ENCODE data around the gene SRY.
"Not testable (repeated sequence)": the region's sequence is repeated elsewhere in the genome, so short reads cannot be mapped to it uniquely, and the experiment has no call there.

Gene SRY

DNA sequence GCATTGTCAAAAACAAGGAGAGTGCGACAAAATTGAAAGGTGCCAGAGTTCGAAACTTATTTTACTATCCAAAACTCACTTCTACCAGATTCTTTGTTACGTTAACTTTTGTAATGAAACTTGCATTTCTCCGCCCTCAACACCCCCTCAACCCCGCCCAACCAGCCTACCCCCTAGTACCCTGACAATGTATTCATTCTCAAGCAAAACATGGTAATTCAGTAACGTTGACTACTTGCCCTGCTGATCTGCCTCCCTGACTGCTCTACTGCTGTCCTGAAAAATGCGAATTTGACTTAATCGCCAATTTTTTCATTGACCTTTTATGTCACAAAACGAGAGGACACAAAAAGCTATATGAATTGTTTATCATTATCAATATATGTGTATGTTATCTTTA is at the start of gene SRY:
SRY (minus strand) TSS at position 83 of the 400 bp plus-strand sequence; CDS start at position 4, 79 bp downstream.
- DNase-seq (ENCODE audit: low read depth), result no peak
- no peak within 1 kb of the TSS for H3K4me3 ChIP-seq (ENCODE audit: control insufficient read depth, low read depth, low read length)
- TF ChIP-seq, protein P1, sequence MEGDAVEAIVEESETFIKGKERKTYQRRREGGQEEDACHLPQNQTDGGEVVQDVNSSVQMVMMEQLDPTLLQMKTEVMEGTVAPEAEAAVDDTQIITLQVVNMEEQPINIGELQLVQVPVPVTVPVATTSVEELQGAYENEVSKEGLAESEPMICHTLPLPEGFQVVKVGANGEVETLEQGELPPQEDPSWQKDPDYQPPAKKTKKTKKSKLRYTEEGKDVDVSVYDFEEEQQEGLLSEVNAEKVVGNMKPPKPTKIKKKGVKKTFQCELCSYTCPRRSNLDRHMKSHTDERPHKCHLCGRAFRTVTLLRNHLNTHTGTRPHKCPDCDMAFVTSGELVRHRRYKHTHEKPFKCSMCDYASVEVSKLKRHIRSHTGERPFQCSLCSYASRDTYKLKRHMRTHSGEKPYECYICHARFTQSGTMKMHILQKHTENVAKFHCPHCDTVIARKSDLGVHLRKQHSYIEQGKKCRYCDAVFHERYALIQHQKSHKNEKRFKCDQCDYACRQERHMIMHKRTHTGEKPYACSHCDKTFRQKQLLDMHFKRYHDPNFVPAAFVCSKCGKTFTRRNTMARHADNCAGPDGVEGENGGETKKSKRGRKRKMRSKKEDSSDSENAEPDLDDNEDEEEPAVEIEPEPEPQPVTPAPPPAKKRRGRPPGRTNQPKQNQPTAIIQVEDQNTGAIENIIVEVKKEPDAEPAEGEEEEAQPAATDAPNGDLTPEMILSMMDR (IDR thresholded peaks at IDR 0.05; ENCODE audit: control insufficient read depth, insufficient read depth, low read depth, low read length, missing control alignments), result no peak

DNA sequence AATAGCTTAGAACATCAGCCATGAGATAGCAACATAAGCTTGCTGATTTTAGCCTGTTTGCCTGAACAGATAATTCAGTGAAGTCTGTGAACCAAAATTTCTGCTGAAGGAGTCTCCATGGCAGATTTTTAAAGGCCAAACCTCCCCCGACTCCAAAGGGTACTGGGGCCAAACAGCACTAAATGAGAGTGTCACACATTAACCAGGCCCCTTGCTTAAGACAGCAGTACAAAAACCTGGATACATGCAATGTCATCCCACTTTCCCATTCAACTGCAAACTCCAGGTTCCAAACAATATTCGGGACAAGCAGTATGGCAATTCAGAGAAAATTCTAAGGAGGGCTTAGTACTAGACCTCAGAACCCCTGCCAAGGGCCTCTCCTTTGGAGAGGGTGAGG is 49.6 kb upstream of the SRY start:
- TF ChIP-seq, protein P1 (IDR thresholded peaks at IDR 0.05; ENCODE audit: control insufficient read depth, insufficient read depth, low read depth, low read length, missing control alignments), result no peak
- no peak overlapping the region for H3K4me3 ChIP-seq (ENCODE audit: control insufficient read depth, low read depth, low read length)
- no peak for DNase-seq (ENCODE audit: low read depth)

DNA sequence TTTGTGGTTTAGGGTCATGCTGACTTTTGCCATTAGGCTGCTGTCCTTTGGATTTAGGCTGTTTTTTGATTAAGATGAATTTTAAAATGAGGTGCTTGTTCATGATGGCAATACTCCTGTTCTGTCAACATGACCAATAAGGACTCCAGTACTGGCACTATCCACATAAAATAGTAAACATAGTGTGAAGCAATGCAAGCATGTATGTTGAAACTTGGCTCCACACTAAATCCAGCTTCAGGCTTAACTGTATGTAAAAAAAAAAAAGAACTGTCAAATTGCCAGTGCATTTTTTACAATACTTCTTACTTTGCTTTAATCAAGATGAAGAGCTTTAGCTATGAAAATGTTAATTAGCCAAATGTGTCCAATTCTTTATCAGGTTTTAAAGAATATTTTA is 47.7 kb upstream of the SRY start:
- no peak overlapping the region for H3K4me3 ChIP-seq (ENCODE audit: control insufficient read depth, low read depth, low read length)
- DNase-seq (ENCODE audit: low read depth), result no peak
- TF ChIP-seq, protein P1 (IDR thresholded peaks at IDR 0.05; ENCODE audit: control insufficient read depth, insufficient read depth, low read depth, low read length, missing control alignments), result no peak

DNA sequence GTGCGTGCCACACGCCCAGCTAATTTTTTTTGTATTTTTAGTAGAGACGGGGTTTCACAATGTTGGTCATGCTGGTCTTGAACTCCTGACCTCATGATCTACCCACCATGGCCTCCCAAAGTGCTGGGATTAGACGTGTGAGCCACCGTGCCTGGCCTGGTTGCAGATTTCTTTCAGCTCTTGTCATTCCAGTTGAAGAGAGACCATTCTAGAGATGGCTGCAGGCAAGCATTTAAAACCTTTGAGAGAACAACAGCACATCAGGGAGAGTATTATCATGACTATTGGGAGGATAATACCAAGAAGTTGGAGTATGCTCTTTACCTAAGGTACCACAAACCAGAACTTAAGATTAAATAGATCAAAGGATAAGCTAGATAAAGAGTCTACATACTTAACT is 41.0 kb upstream of the SRY start:
- no peak for DNase-seq (ENCODE audit: low read depth)
- H3K4me3 ChIP-seq (ENCODE audit: control insufficient read depth, low read depth, low read length), result no peak overlapping the region
- TF ChIP-seq, protein P1 (IDR thresholded peaks at IDR 0.05; ENCODE audit: control insufficient read depth, insufficient read depth, low read depth, low read length, missing control alignments), result no peak

DNA sequence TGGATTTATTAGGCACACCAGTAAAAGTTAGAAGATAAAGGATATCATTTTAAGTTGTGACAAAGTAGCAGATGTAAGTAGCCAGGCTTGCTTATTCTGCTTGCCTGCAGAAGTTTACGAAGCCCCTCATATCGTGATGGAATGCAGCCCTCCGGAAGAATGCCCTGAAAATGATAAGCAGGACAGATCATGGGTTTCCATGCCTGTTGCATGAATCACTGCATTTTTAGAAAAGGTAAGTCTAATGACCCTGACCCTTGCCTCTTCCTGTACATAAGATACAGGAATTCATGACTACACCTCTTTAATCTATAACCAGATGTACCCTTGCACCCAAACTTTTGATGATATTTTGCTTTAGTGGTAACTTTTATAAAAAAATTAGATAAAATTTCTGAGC is 37.0 kb upstream of the SRY start:
- TF ChIP-seq, protein P1 (IDR thresholded peaks at IDR 0.05; ENCODE audit: control insufficient read depth, insufficient read depth, low read depth, low read length, missing control alignments), result no peak
- no peak overlapping the region for H3K4me3 ChIP-seq (ENCODE audit: control insufficient read depth, low read depth, low read length)
- DNase-seq (ENCODE audit: low read depth), result no peak

DNA sequence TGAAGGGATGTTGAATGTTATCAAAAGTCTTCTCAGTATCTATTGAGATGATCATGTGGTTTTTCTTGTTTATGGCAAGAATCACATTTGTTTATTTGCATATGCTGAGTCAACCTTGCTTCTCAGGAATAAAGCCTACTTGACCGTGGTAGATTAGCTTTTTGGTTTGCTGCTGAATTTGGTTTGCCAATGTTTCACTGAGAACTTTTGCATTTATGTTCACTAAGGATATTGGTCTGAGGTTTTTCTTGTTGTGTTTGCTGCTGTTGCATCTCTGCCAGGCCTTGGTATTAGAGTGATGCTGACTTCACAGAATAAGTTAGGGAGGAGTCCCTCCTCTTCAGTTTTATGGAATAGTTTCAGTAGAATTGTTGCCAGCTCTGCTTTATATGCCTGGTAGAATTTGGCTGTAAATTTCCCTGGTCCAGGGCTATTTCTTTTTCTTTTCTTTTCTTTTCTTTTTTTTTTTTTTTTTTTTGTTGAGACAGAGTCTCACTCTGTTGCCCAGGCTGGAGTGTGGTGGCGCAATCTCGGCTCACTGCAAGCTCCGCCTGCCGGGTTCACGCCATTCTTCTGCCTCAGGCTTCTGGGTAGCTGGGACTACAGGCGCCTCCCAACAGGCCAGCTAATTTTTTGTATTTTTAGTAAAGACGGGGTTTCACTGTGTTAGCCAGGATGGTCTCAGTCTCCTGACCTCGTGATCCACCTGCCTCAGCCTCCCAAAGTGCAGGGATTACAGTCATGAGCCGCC is 29.8 kb upstream of the SRY start:
- not testable (repeated sequence) for DNase-seq (ENCODE audit: low read depth)

DNA sequence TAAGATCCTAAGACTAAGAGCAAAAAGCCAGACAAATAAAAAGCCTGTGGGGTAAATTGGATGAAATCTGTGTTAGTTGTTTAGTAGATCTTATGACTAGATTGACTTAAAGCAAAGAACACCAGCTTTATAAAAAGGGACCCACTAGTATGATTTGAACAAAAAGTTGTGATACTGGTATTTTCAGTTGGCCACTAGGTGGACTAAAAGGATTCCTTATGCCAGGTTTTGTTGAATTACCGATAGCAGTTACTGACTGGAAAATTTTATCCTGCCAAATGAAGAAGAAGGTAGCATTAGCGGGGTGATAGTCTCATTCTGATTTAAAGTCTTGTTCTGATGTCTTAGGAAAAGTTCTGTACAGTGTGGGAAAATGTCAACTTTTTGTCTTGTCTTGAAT is 12.8 kb upstream of the SRY start:
- no peak for DNase-seq (ENCODE audit: low read depth)
- TF ChIP-seq, protein P1 (IDR thresholded peaks at IDR 0.05; ENCODE audit: control insufficient read depth, insufficient read depth, low read depth, low read length, missing control alignments), result no peak
- H3K4me3 ChIP-seq (ENCODE audit: control insufficient read depth, low read depth, low read length), result no peak overlapping the region

More for the DNA sequence above, 29.8 kb upstream of the SRY start:
- not testable (repeated sequence) for H3K4me3 ChIP-seq (ENCODE audit: control insufficient read depth, low read depth, low read length)
